OCI-LY7 (cell line): ENCODE measurements around the gene SYNPO2. TPM values are rescaled to one million over a fixed set of nuclear protein-coding genes. Genes with fewer than 3 reads are reported as not detected.

ENCODE experiments used
- BruUV-seq: library from RNA; stranded (reverse); fragments of 400-500 nt; replicated peaks from 2 replicates; lab custom pipeline; 2021; lab: Mats Ljungman, UMichigan
- CTCF ChIA-PET: fragments of 300-600 bp; sonication (Branson Sonifier 250); formaldehyde crosslinking; loops from one replicate; lab custom pipeline; 2022; ENCODE audit warnings: antibody characterized with exemption; ENCODE audit not compliant: unreplicated experiment; lab: Charles Lee
- POLR2A ChIA-PET: fragments of 300-600 bp; sonication (Branson Sonifier 250); formaldehyde crosslinking; loops from one replicate; lab custom pipeline; 2022; ENCODE audit warnings: antibody characterized with exemption; lab: Charles Lee
- DNase-seq: peaks from one replicate; pipeline ENCODE4 v3.0.0-alpha.2; 2015; ENCODE audit warnings: low spot score
- H2AFZ ChIP-seq: fragments of 200-600 bp; sonication (generic), shearing (Covaris generic); 2 replicates; pipeline ENCODE4 v1.6.1; 2014; ENCODE audit warnings: mild to moderate bottlenecking, antibody characterized with exemption, low read length, moderate library complexity
- H3K27ac ChIP-seq: fragments of 200-600 bp; sonication (generic); 2 replicates; pipeline ENCODE4 v1.5.1; 2014; ENCODE audit warnings: mixed run types, low read depth, mild to moderate bottlenecking, moderate library complexity, low read length, inconsistent platforms; ENCODE audit not compliant: poor library complexity, severe bottlenecking
- H3K36me3 ChIP-seq: fragments of 200-600 bp; sonication (generic); 2 replicates; pipeline ENCODE4 v1.6.1; 2014; ENCODE audit warnings: mild to moderate bottlenecking, antibody characterized with exemption, low read length, moderate library complexity, mixed read lengths; ENCODE audit not compliant: insufficient read depth
- H3K4me1 ChIP-seq: fragments of 200-600 bp; sonication (generic); 2 replicates; pipeline ENCODE4 v1.5.1; 2014; ENCODE audit warnings: mild to moderate bottlenecking, low read length; ENCODE audit not compliant: insufficient read depth, poor library complexity, severe bottlenecking
- H3K4me2 ChIP-seq: fragments of 200-600 bp; sonication (generic); 2 replicates; pipeline ENCODE4 v1.6.1; 2014; ENCODE audit warnings: mild to moderate bottlenecking, low read length
- H3K4me3 ChIP-seq: fragments of 200-600 bp; sonication (generic); 2 replicates; pipeline ENCODE4 v1.5.1; 2014; ENCODE audit warnings: mild to moderate bottlenecking, low read depth, low read length; ENCODE audit not compliant: poor library complexity, severe bottlenecking
- H3K79me2 ChIP-seq: fragments of 200-600 bp; sonication (generic); 2 replicates; pipeline ENCODE4 v1.6.1; 2016; ENCODE audit warnings: low read depth, mild to moderate bottlenecking, low read length, moderate library complexity, mixed read lengths; ENCODE audit not compliant: insufficient read depth
- H3K9me2 ChIP-seq: fragments of 200-600 bp; sonication (generic); 2 replicates; pipeline ENCODE4 v1.6.1; 2016; ENCODE audit warnings: mild to moderate bottlenecking, low read length, mixed read lengths; ENCODE audit not compliant: insufficient read depth
- H3K9me3 ChIP-seq: fragments of 200-600 bp; sonication (generic); 2 replicates; pipeline ENCODE4 v1.6.1; 2014; ENCODE audit warnings: mild to moderate bottlenecking, mixed run types, low read length, mixed read lengths
- H4K20me1 ChIP-seq: fragments of 200-600 bp; sonication (generic); 2 replicates; pipeline ENCODE4 v1.6.1; 2014; ENCODE audit warnings: mild to moderate bottlenecking, antibody characterized with exemption, low read length, moderate library complexity, mixed read lengths; ENCODE audit not compliant: insufficient read depth
- EZH2phosphoT487 ChIP-seq: fragments of 200-600 bp; sonication (generic); IDR thresholded peaks from 2 replicates; pipeline ENCODE4 v1.6.1; 2018; ENCODE audit warnings: low read depth, borderline replicate concordance, mild to moderate bottlenecking, mixed run types, antibody characterized with exemption, low read length, moderate library complexity, mixed read lengths
- intact Hi-C: fragments of 100-400 bp; cut with micrococcal nuclease; formaldehyde crosslinking; loops from one replicate; pipeline ENCODE4 v1.10.0; 2022; ENCODE audit not compliant: unreplicated experiment
- total RNA-seq, 2 experiments: library from RNA; depleted of rRNA in 1 of 2; stranded (reverse); fragments of >200 nt in 1 of 2; shearing (Covaris generic) in 1 of 2; gene quantifications; 2 replicates each; pipeline ENCODE4 v1.2.3, GENCODE V29; 2014 to 2022
- TF ChIP-seq, protein P1 (sequence below): fragments of 200-600 bp; sonication (generic); conservative IDR thresholded peaks from 2 replicates; pipeline ENCODE4 v1.5.1; 2014; ENCODE audit warnings: mild to moderate bottlenecking, antibody characterized with exemption, low read length, moderate library complexity, mixed read lengths

Gene SYNPO2
- total RNA-seq, 2 experiments from 2014 or later, result 0.11 to 0.19 TPM

DNA sequence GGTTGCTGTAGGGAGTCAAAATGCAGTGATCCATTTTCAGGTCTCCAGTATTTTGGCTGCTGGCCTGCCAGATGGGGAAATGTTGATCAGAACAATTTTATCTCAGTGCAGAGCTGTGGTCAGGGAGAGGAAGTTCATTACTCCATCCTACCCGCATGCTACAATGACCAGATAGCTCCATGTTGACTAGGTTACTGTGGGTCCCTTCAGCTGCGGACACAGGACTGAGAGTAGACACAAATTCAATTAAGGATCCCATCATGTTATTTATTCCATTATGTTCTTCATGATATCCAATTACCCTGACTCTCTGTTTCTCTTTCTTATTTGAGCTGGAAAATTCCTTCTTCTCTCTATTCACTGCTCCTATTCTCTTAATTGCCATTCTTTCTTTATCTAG lies 16.3 kb downstream of the SYNPO2 start:
- H3K4me3 ChIP-seq, result no peak overlapping the region
- BruUV-seq, result no TSS peak
- TF ChIP-seq EZH2phosphoT487, result no peak
- TF ChIP-seq, protein P1, sequence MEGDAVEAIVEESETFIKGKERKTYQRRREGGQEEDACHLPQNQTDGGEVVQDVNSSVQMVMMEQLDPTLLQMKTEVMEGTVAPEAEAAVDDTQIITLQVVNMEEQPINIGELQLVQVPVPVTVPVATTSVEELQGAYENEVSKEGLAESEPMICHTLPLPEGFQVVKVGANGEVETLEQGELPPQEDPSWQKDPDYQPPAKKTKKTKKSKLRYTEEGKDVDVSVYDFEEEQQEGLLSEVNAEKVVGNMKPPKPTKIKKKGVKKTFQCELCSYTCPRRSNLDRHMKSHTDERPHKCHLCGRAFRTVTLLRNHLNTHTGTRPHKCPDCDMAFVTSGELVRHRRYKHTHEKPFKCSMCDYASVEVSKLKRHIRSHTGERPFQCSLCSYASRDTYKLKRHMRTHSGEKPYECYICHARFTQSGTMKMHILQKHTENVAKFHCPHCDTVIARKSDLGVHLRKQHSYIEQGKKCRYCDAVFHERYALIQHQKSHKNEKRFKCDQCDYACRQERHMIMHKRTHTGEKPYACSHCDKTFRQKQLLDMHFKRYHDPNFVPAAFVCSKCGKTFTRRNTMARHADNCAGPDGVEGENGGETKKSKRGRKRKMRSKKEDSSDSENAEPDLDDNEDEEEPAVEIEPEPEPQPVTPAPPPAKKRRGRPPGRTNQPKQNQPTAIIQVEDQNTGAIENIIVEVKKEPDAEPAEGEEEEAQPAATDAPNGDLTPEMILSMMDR, result no peak
- no peaks in the 10 kb centered on the region for H3K79me2 ChIP-seq
- no peaks in the 10 kb centered on the region for H3K9me3 ChIP-seq
- no peaks in the 10 kb centered on the region for H3K4me1 ChIP-seq
- no peak overlapping the region for H3K4me2 ChIP-seq
- no peak overlapping the region for H2AFZ ChIP-seq
- no peaks in the 10 kb centered on the region for H3K9me2 ChIP-seq
- H4K20me1 ChIP-seq, result no peaks in the 10 kb centered on the region
- no peaks in the 10 kb centered on the region for H3K36me3 ChIP-seq
- H3K27ac ChIP-seq, result no peak overlapping the region
- POLR2A ChIA-PET, result interaction anchor here (0.6 kb wide), 1 partner anchor 16 kb away, joined by 3 read pairs; no protein-coding TSS in a partner anchor
- intact Hi-C loops, result no loop called here
- CTCF ChIA-PET, result interaction anchor here (0.7 kb wide), 1 partner anchor 14 kb away, joined by 3 read pairs; no protein-coding TSS in a partner anchor
- no peak for DNase-seq

DNA sequence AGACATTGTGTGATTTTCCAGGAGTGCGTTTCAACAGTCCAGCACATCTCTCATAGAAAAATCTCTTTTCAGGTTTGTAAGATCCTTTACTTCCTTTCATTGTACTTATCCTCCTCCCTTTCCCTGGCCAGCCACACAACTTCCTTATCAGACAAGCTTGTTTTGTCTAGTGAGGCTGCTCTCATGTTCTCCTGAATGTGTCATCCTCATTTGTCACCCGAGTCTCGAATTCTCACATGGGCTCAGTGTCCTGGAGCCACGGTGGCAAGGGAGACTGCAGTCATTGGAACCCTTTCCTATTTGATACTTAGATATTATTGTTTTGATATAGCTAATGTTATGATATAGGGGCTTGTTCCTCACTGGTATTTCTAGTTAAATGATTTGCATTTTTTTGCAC lies 16.9 kb downstream of the SYNPO2 start:
- Histone ChIP-seq H3K79me2 (no peaks in the 10 kb centered on the region), H4K20me1 (no peaks in the 10 kb centered on the region), H3K9me2 (no peaks in the 10 kb centered on the region), H3K36me3 (no peaks in the 10 kb centered on the region), H3K4me2 (no peak overlapping the region), H3K27ac (no peak overlapping the region), H3K4me3 (no peak overlapping the region), H3K9me3 (no peaks in the 10 kb centered on the region), H2AFZ (no peak overlapping the region), H3K4me1 (no peaks in the 10 kb centered on the region)
- ChIA-PET CTCF (interaction anchor here (0.7 kb wide), 1 partner anchor 14 kb away, joined by 3 read pairs; no protein-coding TSS in a partner anchor), POLR2A (no interaction called here)
- intact Hi-C loops, result no loop called here
- no TSS peak for BruUV-seq
- no peak for TF ChIP-seq EZH2phosphoT487
- TF ChIP-seq, protein P1, result no peak
- no peak for DNase-seq

DNA sequence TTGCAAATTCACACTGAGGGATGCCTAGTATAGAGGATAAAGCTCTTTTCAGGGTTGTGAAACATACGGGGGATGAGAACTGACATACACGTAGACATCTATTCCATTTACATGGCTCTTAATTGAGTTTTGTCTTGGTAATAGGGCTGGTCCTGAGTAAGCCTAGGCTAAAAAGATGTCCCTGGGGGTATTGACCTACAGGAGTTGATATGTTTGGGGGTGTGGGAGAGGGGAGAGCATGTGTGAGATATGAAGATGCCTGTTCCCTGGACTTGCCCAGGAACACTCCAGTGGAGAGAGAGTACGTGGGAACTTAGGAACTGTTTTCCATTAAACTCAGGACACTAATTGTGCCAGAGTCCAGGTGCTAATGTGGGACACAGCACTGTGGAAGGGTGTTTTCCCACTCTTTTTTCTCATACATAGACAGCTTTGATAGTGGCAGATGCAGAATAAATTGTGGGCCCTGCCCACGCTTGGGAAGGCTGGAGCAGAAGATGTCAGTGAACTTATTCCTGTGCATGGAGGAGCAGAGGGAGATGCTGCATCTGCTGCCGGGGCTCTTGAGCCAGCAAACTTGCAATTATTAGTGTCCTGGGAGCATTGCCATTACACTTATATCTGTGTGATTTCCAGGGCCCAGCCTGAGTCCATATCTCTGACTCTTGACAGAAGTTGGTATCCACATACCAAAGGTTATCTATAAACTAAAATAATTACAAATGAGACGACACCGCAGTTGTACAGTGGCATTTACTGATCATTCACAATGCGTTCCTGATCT lies 20.7 kb downstream of the SYNPO2 start:
- H3K36me3 ChIP-seq, result no peaks in the 10 kb centered on the region
- no peaks in the 10 kb centered on the region for H3K79me2 ChIP-seq
- H3K4me3 ChIP-seq, result no peak overlapping the region
- intact Hi-C loops, result no loop called here
- TF ChIP-seq EZH2phosphoT487, result no peak
- TF ChIP-seq, protein P1, result no peak
- ChIA-PET CTCF (no interaction called here), POLR2A (no interaction called here)
- H3K9me3 ChIP-seq, result no peaks in the 10 kb centered on the region
- no peaks in the 10 kb centered on the region for H3K9me2 ChIP-seq
- DNase-seq, result no peak
- BruUV-seq, result no TSS peak
- H4K20me1 ChIP-seq, result no peaks in the 10 kb centered on the region
- H2AFZ ChIP-seq, result no peak overlapping the region
- H3K4me2 ChIP-seq, result no peak overlapping the region
- H3K4me1 ChIP-seq, result no peaks in the 10 kb centered on the region
- no peak overlapping the region for H3K27ac ChIP-seq
